Fibroblast of skin of left biceps (primary cell): ENCODE measurements around the gene ACVR1B.

Experiments
- DNase-seq, 2 experiments: peaks; one replicate each; pipeline ENCODE4 v3.0.0-alpha.2; 2013; ENCODE audit warnings: low read depth in 2 of 2

ACVR1B gene

DNA sequence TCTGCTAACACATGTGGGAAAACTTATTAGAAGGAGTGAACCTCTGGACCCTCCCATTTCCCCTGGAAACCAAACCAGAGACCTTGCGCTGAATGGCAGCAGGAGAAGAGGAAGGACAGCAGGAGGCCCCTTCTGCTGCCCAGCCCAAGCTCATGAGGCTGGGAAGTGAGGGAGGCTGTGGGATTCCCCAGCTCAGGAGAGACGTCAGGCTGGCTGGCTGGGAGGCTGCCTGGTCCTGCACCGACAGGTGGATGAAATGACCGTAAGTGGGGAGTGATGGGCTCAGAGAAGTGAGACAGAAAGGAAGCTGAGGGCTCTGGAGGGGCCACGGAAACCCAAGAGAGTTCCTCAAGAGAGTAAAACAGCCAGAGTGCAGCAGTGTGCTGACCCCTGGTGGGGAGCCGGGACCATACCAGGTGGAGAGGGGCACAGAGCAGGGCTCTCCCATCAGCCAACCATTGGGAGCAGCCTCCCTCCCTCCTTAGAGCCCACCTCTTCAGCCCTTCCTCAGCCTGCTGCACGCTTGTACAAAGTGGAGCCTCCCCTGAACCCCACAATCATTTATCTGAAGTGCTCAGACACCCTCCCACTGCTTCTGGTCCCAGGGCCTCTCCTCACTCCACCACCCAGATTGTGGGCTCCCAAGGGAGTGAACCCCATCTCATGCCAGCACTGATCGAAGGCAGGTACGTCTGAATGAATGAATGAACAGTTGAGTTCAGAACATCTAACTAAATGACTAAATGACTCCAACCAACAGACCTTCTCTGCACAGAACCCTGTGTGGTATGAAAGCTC is 69.2 kb downstream of the ACVR1B start:
- DNase-seq: no peak

DNA sequence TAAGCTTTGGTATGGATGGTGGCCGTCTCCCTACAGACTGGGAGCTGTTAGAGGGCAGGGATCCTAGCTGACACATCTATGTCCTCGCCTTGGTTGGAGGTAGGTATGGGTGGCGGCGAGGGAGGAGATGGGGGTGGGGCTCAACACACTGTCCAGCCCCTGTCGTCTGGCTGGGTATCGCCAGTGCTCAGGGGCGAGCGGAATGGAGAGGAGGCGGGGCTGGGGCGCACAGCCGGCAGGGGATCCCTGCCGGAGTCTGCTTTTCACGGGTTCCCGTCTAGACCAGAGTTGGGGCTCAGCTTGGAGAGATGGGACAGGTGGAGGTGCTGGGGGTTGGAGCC is 71.3 kb downstream of the ACVR1B start:
- DNase-seq: no peak

- no peak for DNase-seq
Measured at GRCh38 chr12:52023182-52023975, 71.9 kb downstream of the ACVR1B start.

- no peak for DNase-seq
Measured at GRCh38 chr12:52023976-52024688, 72.6 kb downstream of the ACVR1B start.

DNA sequence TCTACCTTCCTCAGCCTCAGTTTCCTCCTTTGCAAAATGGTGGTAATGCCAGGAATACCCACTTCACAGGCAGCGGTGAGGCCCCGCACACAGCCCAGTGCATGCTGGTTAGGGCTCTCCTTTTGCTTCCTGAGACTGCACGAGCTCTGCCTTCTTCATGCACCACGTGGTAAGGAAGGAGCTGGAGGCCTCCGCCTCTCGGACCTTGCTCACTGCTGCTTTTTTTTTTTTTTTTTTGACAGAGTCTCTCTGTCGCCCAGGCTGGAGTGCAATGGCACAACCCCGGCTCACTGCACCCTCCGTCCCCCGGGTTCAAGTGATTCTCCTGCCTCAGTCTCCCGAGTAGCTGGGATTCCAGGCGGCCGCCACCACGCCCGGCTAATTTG is 73.3 kb downstream of the ACVR1B start:
- DNase-seq: no peak

- DNase-seq: no peak
Measured at GRCh38 chr12:52026263-52026662, 74.8 kb downstream of the ACVR1B start.

DNA sequence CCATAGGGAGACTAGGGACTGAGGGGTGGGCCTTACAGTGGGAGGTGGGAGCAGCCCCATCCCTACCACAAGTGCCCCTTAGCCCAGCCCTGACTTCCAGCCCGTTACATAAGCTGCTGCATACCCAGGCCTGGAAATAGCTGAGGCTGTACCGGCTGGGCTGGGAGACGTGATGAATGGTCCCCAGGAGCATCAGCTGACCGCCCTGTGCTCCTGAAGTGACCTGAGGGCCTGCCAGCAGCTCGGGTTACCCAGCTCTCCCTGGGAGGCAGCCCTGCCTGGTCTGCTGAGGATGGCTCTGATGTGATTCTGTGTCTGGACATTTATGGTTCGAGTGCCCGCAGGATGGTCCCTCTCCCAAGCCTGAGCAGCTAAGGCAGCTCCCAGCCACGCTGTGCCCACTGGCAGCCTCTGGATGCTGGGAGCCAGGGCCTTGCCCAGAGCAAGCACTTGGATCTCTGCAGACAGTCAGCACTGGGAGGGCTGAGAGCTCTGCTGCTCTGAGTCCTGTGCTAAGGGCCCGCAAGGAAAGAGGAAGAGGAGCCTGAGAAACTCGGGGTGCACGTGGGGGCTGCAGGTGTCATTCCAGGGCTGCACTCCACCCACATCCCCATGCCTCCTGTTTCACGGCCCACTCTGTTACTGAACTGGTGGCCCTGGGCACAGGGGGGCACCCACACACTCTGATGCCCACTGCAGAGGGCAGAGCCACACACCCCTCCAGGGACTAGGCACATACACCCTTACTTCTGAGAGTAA is 75.8 kb downstream of the ACVR1B start:
- DNase-seq: no peak

DNA sequence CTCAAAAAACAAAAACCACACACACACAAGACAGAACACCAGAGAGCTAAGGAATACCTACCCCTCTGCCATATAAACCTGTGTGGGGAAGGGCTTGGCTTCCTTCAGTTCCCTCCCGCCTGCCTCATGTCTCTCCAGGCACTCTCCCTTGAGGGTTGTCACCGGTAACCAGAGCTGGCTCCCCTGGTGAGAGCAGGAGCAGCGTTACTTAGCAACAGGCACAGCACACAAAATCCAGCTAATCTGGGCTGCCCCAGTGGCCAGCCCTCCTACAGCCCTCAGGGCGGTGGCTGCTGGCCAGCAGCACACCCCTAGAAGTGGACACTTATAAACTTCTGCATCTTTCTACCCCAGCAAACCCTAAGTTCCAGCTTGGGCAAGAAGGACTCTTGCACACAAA is 78.2 kb downstream of the ACVR1B start:
- no peak for DNase-seq

- peak in 1 of 2 experiments; percentile 21 for DNase-seq
Measured at GRCh38 chr12:52032446-52032803, 80.9 kb downstream of the ACVR1B start.

DNA sequence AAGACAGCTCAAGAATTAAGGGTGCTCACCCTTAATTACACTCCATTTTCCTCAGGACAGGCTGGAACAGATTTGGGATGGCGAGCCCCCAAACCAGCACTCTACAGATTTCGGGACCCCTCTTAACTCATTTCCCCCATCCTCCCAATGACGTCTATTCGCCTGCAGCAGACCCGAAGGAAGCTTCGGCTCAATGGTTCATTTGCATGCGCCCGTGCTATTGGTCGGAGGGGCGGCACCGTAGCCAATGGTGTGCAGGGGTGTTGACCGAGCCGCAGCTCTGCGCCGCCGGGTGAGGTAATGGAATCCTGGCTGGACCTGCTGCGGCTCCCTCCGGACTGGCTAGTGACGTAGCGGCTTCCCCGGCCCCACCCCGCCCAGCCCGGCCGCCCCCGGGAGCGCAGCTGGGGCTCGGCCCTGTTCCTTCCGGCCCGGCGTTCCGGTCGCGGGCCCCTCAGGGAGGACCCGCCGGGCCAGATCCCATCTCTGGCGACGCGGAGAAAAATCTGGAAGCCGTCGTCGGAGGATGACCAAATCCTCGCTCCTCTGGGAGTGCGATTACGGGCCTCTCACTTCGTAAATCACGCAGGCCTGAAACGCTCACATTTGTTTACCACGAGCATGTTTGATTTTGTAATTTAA is 81.4 kb downstream of the ACVR1B start:
- DNase-seq: peak; percentile 82 to 83

DNA sequence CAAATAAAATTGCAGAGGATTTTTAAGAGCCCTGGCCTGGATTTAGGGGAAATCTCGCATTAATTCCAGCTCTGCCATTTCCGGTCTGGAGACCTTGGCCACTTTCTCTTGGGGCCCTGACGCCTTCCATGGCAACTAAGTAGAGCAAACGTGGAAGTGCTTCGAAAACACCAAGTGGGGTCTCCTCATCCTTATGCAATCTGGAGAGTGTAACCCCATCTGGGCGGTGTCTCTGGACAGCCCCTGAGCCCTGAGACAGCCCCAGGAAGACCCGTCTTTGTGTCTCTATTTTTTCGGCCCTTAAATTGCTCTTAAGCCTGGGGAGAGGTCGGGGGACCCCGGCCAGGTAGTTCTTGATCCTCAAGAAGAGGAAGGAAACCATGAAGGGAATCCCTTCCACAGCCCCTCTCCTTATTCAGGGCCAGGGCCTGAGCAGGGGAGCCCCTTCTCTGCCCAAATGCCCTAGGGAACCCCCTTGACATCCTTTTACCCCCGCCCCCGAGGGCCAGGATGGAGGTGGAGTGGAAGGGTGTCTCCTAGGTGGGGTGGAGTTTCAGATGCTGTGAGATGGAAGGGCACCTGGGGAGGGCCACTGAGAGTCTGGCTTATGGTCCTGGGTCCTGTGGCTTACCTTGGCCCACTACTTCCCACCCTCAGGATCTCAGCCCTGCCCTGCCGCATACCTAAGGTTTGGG is 82.1 kb downstream of the ACVR1B start:
- no peak for DNase-seq

DNA sequence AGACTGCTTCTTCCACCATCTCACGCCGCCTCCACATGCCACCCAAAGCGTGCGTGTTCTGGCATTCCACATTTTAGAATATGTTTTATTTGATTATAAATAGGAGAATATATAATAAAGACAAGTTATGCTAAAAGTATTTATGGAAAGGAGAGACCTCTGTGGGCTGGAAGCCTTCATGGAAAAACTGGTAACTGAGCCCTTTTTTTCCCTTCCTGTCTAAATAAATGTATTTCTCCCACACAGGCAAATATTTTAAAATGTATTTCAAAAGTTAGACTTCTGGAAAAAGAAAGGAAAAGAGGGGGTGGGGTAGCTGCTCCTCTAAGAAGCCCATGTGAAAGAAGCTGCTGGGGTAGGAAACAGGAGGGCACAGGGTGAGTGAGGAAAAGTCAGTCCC is 83.7 kb downstream of the ACVR1B start:
- no peak for DNase-seq

- no peak for DNase-seq
Measured at GRCh38 chr12:52035926-52036325, 84.4 kb downstream of the ACVR1B start.

DNA sequence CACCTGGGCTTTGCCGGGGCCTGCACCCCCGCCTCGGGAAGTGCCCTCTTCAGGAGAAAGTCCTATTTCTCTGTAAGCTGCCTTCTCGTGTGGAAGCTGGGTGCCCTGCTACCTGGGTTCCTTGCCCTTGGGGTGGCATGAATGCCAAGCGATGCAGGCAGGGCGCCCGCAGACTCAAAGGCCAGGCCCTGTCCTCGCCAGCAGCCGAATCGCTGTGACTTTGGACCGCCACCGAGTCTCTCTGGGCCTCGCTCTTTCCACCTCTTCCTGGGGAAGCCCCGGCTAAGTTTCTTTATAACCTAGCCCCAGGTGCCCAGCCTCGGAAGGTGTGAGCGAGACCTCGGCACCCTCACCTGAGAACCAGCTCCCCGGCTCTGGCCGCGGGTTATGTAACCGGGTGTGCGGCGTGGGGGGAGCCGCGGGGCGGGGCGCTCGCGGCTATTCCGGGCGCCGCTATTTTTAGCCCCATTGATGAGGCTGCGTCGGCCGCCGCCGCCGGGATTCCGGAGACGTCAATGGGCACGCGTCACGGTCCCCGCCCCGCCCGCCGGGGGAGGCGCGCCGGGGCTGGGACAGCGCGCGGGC is 85.2 kb downstream of the ACVR1B start:
- DNase-seq: peak in 1 of 2 experiments; percentile 56

DNA sequence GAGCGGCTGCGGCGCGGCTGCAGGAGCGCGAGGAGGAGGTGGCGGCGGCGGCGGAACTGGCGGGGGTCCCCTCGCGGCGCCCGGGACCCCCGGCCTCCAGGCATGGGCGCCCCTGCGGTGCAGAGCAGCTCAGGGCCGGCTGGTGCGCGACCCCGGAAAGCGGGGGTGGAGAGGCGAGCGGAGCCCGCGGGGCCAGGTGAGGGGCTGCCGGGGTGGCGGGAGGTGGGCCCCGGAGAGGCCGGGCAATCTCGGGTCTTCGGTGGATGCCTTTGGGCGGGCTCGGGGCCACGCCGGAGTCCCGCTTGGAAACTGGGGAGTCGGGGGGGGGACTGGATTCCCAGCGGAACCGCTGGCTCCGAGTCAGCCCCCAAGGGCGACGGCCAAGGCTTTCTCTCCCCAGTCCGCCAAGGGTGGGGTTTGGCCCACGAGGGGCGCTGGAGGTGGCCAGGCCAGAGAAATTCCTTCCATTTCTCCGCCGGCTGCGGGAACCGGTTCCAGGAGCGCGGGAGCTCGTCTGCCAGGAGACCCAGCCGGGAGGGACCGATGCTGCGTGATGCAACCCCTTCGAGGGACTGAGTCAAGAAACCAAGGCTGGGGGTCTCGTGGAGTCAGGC is 85.9 kb downstream of the ACVR1B start:
- no peak for DNase-seq

DNA sequence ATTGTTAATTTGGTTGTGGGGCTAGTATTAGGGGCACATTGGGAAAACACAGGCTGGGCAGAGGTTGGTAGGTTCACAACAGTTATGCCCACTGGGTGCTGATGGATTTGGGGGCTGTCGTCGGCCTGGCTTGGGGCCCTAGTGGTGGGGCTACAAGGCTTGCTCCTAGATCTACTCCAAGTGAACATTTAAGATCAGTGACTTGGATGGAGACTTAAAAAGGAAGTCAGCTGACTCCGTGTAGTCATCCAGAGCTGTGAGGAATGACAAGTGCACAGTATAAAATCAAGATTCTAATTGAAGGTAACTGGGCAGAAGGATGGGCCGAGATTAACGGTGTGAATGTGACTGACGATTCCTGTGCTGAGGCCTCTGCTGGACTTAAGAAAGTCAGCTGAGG is 86.9 kb downstream of the ACVR1B start:
- no peak for DNase-seq

- no peak for DNase-seq
Measured at GRCh38 chr12:52041035-52041434, 89.5 kb downstream of the ACVR1B start.

DNA sequence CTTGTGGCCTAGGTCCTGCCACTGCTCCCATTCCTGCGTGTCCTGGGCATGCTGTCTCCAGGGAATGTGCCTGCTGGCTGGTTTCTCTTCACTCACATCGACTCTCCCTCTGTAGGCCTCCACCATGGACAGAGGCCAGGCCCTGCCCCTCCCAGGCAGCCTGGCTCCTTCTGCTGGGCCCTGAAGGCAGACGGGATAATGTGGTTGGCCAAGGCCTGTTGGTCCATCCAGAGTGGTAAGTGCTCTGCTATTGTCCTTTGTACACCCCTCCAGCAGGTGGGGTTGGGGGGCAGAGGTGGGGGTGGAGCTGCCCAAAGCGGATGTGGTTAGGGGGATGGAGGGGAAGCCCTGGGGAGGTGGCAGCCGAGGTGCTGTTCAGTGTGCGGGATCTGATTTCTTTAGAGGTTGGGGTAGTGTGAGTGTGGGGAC is 90.2 kb downstream of the ACVR1B start:
- DNase-seq: no peak

GRCh38 chr12:52042706-52043385 is 91.3 kb downstream of the ACVR1B start:
- no peak for DNase-seq
